CD4-positive, alpha-beta T cell treated with Interleukin-21 for 1 hour (primary cell): ENCODE measurements around the gene CYP2S1.
"Not testable (repeated sequence)": the region's sequence is repeated elsewhere in the genome, so short reads cannot be mapped to it uniquely, and the experiment has no call there.

ENCODE experiments used
- DNase-seq: peaks from one replicate; pipeline ENCODE4 v3.0.0-alpha.2; 2020

CYP2S1 gene

DNA sequence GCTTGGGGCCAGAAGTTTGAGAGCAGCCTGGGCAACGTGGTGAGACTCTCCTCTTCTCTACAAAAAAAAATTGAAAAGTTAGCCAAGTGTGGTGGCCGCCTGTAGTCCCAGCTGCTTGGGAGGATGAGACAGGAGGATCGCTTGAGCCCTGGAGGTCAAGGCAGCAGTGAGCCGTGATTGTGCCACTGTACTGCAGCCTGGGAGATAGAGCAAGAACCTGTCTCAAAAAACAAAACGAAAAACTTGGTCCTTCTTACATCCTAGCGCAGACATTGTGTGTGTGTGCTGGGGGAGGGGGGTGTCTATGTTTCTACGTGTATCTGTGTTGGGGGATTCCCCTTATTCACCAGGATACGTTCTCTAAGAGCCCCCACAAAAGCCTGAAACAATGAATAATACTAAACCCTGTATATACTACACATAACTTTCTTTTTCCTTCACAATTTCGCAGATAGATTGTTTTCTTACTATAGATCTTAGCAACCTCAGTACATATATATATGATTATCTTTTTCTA lies 33.9 kb downstream of the CYP2S1 start:
- no peak for DNase-seq

GRCh38 chr19:41228486-41228885 lies 35.5 kb downstream of the CYP2S1 start:
- no peak for DNase-seq

DNA sequence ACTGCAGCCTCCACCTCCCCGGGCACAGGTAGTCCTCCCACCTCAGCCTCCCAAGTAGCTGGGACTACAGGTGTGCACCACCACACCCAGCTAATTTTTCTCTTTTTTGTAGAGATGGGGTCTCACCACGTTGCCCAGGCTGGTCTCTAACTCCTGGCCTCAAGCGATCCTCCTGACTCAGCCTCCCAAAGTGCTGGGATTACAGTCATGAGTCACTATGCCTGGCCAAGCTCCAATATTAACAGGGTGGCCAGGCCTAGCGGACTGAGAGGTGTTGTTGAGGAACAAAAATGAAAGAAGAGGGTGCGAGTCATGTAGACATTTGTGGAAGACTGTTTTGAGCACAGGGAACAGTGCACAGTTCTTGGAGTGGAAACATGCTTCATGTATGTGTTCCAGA lies 36.3 kb downstream of the CYP2S1 start:
- not testable (repeated sequence) for DNase-seq

GRCh38 chr19:41230067-41230857 lies 37.2 kb downstream of the CYP2S1 start:
- no peak for DNase-seq

DNA sequence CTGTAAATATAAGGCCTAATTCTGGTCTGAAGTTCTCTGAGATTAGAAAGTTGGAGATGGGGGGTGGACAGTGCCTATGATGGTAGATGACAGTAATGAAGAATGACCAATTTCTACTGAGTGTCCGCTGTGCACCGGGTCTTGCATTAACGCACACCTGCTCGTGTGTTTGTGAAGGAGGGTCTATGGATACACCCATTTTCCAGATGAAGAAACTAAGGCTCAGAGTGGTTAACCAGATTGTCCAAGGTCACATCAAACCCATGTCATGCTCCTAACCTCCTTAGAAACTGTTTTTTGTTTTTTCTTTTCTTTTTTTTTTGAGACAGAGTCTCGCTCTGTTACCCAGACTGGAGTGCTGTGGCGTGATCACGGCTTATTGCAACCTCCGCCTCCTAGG lies 39.7 kb downstream of the CYP2S1 start:
- no peak for DNase-seq

DNA sequence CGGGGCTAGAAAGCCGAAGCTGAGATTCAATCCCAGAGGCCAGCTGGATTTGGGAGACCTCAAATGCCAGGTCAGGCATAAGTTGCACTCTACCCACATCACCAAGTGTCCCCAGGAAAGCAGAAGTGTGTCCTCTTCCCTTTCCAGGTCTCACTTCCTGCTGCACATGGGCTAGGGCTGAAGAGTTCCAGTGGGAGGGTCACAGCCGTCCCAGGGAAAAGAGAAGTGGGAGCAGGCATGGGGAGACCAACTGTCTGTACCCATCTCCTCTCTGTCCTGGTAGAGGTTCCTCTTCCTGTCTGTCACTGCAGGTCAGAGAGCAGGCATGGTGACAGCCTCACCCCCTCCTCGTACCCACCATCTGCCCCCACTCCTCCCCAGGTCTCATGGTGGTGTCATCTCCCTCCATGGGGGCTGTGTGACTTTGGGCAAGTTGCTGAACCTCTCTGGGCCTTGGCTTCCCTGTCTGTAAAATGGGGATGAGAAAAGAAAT lies 40.8 kb downstream of the CYP2S1 start:
- peak; percentile 29 for DNase-seq

- no peak for DNase-seq
Measured at GRCh38 chr19:41234512-41235168, 41.6 kb downstream of the CYP2S1 start.

DNA sequence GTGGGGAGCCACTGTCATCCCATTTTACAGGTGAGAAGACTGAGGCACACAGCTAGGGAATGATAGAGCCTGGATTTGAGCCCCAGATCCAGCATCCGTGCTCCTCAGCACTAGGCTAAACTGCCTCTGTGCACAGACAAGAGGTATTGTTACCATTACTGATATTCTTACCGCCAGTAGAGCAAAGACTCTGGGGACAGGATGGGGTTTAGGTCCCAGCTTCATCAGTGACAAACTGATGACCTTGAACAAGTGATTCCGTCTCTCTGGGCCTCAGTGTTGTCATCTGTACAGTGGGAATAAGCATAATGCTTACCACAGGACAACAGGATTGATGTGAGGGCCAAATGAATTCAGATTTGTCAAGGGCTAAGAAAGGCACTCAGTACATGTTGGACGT lies 42.5 kb downstream of the CYP2S1 start:
- DNase-seq, result no peak

GRCh38 chr19:41238244-41238643 lies 45.2 kb downstream of the CYP2S1 start:
- DNase-seq, result no peak

GRCh38 chr19:41239363-41239762 lies 46.3 kb downstream of the CYP2S1 start:
- no peak for DNase-seq

- DNase-seq, result no peak
Measured at GRCh38 chr19:41239961-41240574, 47.0 kb downstream of the CYP2S1 start.

DNA sequence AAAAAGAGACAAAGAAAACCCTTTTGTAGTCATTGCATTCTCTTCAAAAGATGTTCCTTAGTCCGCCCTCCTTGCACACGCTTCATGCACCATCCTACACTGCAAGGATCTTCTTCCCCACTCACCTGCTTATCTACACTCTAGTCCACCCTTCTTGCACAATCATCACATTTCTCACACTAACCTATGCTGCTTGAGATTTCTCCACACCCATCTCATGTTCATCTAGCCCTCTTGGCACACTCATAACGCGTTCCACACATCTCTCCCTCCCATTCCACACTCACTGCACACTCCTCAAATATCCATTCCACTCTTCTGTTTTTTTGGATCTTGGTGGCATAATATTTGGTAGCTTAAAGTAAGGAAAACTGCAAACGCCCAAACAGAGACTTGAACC lies 48.8 kb downstream of the CYP2S1 start:
- no peak for DNase-seq

DNA sequence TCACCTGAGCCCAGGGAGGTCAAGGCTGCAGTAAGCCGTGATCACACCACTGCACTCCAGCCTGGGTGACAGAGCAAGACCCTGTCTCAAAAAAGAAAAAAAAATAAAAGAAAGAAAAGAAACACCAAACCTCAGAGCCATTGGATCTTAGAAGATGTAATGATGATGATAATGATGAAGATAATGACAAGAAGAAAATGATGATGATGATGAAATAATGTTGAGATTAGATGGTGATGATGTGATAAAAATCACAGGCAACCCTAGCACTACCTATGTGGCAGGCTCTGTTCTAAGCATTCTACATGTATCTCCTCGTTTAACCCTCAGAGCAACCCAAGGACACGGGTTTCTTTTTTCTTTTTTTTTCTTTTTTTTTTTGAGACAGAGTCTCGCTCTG lies 51.1 kb downstream of the CYP2S1 start:
- DNase-seq, result no peak

GRCh38 chr19:41245843-41246242 lies 52.8 kb downstream of the CYP2S1 start:
- DNase-seq, result no peak

- DNase-seq, result no peak
Measured at GRCh38 chr19:41248895-41249294, 55.9 kb downstream of the CYP2S1 start.

DNA sequence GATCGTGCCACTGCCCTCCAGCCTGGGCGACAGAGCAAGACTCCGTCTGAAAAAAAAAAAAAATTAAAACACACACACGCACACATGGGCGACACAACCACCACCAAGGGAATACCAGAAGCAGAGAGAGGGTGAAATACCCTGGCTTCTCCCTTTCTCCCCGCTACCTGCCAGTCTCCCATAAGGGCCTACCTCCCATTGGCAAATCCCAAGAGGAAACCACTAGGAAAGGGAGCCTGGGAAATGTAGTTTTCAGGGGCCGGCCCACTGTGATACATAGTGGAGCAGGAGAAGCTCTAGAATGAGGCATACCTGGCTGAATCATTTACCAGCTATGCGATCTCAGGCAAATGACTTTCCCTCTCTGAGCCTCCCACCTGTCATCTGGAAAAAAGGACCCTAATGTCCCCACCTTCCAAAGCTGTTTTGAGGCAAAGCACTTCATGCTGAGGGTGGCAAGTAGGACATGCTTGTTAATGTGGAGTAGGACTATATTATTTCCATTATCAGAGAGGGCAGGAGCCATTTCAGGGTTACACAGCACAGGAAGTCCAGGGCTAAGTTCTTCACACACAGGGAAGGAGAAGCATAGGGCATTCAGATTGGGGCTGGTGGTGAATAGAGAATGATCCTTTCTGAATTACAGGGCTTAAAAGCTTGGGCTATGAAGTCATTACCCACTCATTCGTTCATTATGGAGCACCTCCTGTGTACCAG lies 56.8 kb downstream of the CYP2S1 start:
- no peak for DNase-seq

DNA sequence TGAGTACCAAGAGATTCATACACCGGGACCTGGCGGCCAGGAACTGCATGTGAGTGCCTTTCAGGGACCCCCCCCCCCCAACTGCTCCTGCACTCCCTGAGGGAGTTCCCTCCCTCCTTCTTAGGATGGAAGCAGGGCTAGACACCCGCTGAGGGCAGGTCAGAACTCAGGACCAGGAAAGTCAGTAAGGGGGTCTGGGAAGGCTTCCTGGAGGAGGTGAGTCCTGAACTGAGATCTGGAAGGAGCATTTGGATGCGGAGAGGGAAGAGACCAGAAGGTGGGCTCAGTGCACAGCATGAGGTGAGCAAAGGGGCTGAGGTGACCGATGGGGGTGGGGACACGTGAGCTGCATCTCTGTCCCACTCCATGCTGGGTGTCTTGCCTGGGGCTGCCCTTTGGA lies 60.6 kb downstream of the CYP2S1 start:
- DNase-seq, result no peak

DNA sequence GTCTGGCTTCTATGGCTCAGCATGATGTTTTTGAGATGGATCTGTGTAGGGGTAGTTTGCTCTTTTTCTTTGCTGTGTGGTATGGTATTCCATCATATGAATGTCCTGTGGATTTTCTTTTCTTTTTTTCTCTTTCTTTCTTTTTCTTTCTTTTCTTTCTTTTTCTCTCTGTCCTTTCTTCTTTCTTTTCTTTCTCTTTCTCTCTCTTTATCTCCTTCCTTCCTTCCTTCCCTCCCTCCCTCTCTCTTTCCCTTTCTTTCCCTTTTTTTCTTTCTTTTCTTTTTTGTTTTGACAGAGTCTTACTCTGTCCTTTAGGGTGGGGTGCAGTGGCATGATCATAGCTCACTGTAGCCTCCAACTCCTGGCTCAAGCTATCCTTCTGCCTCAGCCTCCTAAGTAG lies 62.2 kb downstream of the CYP2S1 start:
- DNase-seq, result no peak
